GM12873 (cell line): ENCODE data around the gene BDNF.

ENCODE experiments used
- TF ChIP-seq, protein P1 (sequence below): IDR thresholded peaks from 2 replicates; pipeline ENCODE4 v1.5.1; 2012; ENCODE audit warnings: low read depth, mild to moderate bottlenecking, moderate library complexity, low read length, control low read depth; ENCODE audit not compliant: insufficient read depth; ENCODE audit errors: missing control alignments

Gene BDNF

DNA sequence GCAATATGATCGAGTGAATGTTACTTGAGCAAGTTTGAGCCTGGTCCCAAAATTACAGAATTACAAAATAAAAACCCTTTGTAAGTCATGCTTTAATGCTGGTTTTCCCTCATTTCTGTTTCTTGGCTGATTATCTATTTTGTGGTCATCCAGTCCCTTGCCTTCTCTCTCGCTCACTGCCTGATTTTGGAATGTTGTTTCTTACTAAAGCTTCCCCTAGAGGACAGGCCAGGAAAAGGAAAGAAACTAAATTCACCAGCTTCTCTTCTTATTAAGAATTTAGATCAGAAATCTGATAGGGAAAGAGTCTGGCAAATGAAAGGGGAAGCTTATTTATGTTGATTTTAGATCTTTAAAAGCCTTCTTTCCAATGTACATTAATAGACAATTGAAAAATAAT is 16.6 kb upstream of the BDNF start:
- TF ChIP-seq, protein P1, sequence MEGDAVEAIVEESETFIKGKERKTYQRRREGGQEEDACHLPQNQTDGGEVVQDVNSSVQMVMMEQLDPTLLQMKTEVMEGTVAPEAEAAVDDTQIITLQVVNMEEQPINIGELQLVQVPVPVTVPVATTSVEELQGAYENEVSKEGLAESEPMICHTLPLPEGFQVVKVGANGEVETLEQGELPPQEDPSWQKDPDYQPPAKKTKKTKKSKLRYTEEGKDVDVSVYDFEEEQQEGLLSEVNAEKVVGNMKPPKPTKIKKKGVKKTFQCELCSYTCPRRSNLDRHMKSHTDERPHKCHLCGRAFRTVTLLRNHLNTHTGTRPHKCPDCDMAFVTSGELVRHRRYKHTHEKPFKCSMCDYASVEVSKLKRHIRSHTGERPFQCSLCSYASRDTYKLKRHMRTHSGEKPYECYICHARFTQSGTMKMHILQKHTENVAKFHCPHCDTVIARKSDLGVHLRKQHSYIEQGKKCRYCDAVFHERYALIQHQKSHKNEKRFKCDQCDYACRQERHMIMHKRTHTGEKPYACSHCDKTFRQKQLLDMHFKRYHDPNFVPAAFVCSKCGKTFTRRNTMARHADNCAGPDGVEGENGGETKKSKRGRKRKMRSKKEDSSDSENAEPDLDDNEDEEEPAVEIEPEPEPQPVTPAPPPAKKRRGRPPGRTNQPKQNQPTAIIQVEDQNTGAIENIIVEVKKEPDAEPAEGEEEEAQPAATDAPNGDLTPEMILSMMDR, result no peak

DNA sequence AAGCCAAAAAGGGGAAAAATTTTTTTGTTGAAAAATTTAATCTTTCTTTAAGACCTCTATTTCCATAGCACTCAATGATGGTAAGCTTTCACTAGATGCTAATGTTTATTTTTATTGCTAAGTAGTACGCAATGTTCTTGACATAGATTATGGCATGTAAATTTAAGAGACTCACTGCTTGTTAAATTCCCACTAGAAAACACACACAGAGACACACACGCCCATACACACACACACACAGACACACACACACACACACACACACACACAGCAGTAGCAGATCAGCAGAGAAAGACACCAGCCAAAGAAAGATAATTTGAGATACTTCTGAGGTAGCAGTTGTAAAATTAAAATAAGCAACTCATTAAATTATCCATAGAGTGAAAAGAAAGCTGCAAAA is 16.0 kb upstream of the BDNF start:
- TF ChIP-seq, protein P1, result no peak

DNA sequence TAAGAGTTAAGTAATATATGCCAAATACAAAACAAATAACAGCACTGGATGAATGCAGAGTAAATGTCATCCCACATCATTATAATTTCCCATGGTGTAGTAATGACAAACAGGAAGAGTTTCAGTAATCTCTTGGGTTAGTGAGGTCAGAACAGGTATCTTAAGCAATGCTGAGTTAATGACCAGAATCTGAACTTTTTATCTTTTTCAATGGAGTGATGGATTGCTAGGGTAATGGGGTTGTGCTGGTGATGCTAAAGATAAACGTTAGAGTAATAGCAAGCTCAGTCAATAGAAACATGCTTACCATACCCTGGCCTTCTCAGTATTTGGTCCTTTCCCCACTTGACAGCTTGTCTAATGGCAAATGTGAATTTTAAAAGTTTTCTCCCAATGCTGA is 11.5 kb upstream of the BDNF start:
- TF ChIP-seq, protein P1, result no peak

DNA sequence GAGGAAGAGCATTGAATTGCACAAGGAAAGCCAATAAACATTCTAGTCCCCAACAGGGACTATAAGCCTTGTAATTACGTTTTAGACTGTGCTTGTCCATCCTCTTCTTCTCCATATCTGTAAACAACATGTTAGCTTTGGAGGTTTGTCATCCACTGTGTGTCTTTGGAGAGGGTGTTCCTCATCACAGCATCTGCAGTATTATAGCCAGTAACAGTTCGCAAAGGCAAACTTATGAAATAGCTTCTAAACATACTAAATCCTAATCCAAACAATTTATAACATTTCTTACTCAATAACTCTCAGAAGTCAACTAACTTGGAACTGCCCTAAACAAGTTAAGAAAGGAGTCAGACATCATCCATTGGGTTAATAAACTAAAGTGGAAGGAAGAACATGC is 10.3 kb upstream of the BDNF start:
- TF ChIP-seq, protein P1, result no peak

DNA sequence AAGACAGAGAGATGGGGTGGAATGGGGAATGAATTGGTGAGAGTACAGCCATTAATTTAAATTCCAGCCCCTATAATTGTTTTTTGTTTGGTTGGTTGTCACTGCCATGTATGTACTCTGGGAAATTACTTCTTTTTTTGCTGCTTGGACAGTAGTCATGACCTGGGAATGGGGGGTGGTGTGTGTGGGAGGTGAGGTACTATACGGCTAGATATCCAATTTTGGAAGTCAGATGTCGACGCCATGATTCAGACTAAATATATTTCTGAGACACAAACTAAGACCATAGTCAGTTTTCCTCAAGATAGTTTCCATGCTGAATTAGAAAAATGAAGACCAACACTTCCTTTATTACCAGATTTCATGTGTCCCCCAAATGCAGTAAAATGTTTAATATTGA is 7.4 kb upstream of the BDNF start:
- TF ChIP-seq, protein P1, result no peak

DNA sequence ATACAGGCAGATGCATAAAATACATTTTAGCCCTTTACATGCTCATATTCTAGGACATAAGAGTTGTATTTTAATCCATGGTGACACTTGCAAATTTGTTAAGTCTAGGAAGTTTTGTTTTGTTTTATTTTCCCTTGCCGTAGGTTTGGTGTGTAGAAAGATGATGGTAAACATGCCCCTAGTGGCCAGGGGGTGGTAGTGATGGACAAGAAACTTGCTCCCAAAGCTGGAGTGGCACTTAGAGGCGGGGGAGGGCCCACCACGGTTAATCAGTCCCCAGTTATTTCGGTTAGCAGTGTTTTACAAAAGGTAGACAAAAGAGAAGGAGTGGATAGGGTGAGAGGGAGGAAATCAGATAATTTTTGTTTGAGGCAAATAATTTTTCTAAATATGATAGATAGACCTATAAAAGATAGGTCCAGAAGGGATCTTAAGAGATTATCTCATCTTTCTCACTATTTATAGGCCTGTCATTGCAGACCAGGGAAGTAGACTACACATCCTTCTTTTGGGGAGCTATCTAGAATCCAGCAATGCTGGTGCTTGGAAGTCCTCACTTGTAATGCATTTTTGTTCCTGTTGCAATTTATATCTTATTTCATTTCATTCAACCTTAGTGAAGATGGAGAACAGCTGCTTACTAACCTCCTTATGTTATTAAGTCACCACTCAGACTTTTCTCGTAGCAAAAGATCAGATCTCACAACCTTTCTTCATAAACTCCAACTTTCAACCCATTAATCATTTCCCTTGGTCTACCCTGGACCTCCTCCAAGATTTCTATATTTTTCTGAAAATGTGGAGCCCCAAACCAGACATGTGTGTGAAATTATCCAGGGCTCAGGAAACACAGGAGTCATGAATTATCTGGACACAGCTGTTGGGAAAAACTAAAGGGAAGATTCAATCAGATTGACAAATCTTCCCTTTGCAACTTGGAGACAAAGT is 5.9 kb upstream of the BDNF start:
- TF ChIP-seq, protein P1, result peak; percentile 71

DNA sequence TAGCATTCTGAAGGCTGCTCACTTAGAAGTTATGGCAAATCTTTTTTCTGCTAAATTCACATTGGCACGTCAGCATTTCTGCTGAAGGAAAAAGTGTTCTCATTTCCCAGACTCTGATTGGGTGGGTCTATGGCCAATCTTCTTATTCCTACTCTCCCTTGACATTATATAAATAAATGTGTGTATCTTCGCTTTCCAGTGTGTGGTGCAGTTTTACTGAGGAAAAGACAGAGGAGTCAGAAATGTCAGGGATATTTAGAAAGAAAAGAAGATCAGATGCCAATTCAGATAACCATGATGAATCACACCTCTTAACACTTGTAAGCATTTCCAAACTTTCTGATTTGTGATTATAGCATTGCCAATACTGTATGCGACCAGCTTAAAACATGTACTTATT is 3.2 kb upstream of the BDNF start:
- TF ChIP-seq, protein P1, result no peak
